ENCODE data around the gene CCL25. TPM values are rescaled to one million over a fixed set of nuclear protein-coding genes. Genes with fewer than 3 reads are reported as not detected.

The CCL25 gene
- total and polyA plus RNA-seq, 4 donors: 25.2 TPM; not detected in 3

GRCh38 chr19:8109890-8110662 is 57.5 kb downstream of the CCL25 start:
- H3K4me3 ChIP-seq (ENCODE audit: low read length in 2 of 2): no peak overlapping the region
- no peaks in the 10 kb centered on the region for H3K9me3 ChIP-seq (ENCODE audit: control insufficient read depth, low read length)
- no peaks in the 10 kb centered on the region for H3K4me1 ChIP-seq (ENCODE audit: control insufficient read depth in 1 of 2, insufficient read depth in 2 of 2, low read length in 2 of 2)
- no peaks in the 10 kb centered on the region for H3K36me3 ChIP-seq (ENCODE audit: control insufficient read depth in 1 of 2, insufficient read depth in 2 of 2, low read length in 1 of 2)
- WGBS, 2 donors: 78 to 95% methylated on average over 7 of the region's 7 CpGs
- H3K27me3 ChIP-seq (ENCODE audit: control insufficient read depth in 1 of 2, insufficient read depth in 2 of 2, low read length in 1 of 2): no peaks in the 10 kb centered on the region
- intact Hi-C loops (cut with DNase I): no loop called here
- H3K27ac ChIP-seq (ENCODE audit: low read depth in 1 of 2, low read length in 2 of 2): no peak overlapping the region
- peak in 1 of 2 donors; percentile 23 for DNase-seq
- no peak for ATAC-seq (ENCODE audit: low FRiP score)

- WGBS, 2 donors: 90 to 95% methylated on average over 16 of the region's 16 CpGs
- Histone ChIP-seq H3K4me3 (ENCODE audit: low read length in 2 of 2) (no peak overlapping the region), H3K27ac (ENCODE audit: low read depth in 1 of 2, low read length in 2 of 2) (no peak overlapping the region), H3K27me3 (ENCODE audit: control insufficient read depth in 1 of 2, insufficient read depth in 2 of 2, low read length in 1 of 2) (no peaks in the 10 kb centered on the region), H3K36me3 (ENCODE audit: control insufficient read depth in 1 of 2, insufficient read depth in 2 of 2, low read length in 1 of 2) (no peaks in the 10 kb centered on the region), H3K4me1 (ENCODE audit: control insufficient read depth in 1 of 2, insufficient read depth in 2 of 2, low read length in 2 of 2) (no peaks in the 10 kb centered on the region), H3K9me3 (ENCODE audit: control insufficient read depth, low read length) (no peaks in the 10 kb centered on the region)
- DNase-seq (peak in 1 of 2 donors; percentile 61), ATAC-seq (ENCODE audit: low FRiP score) (no peak)
- intact Hi-C loops (cut with DNase I): no loop called here
These were observed 58.4 kb downstream of the CCL25 start for GRCh38 chr19:8110931-8111330.

DNA sequence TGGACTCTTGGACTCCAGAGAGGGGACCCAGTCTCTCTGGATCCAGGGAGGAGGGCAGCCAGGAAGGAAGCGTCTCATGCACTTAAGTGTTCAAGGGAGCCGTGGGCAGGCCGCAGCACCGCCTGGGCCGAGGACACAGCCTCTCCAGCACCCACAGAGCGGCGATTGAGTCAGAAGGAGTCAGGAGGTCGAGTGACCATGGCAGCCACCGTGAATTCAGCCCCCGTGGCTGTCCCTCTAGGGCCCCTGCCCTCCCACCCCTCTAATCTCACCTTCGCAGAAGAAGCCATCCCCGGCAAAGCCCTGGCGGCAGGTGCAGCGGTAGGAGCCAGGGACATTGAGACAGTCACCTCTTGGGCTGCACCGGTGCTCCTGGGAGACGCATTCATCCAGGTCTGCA is 58.8 kb downstream of the CCL25 start:
- 90 to 93% methylated on average over 16 of the region's 16 CpGs for WGBS, 2 donors
- Histone ChIP-seq H3K27ac (ENCODE audit: low read depth in 1 of 2, low read length in 2 of 2) (no peak overlapping the region), H3K36me3 (ENCODE audit: control insufficient read depth in 1 of 2, insufficient read depth in 2 of 2, low read length in 1 of 2) (no peaks in the 10 kb centered on the region), H3K9me3 (ENCODE audit: control insufficient read depth, low read length) (no peaks in the 10 kb centered on the region), H3K27me3 (ENCODE audit: control insufficient read depth in 1 of 2, insufficient read depth in 2 of 2, low read length in 1 of 2) (no peaks in the 10 kb centered on the region), H3K4me3 (ENCODE audit: low read length in 2 of 2) (no peak overlapping the region), H3K4me1 (ENCODE audit: control insufficient read depth in 1 of 2, insufficient read depth in 2 of 2, low read length in 2 of 2) (no peaks in the 10 kb centered on the region)
- ATAC-seq (ENCODE audit: low FRiP score) (no peak), DNase-seq (peak in 1 of 2 donors; percentile 51)
- intact Hi-C loops (cut with DNase I): no loop called here

Other genes with a start within 250 kb of the CCL25 start
- 10 to 100 TPM; 13.0 to 13.4 TPM for gene EVI5L, start 222.5 kb upstream of the CCL25 start, total RNA-seq
- gene EVI5L, start 222.5 kb upstream of the CCL25 start, polyA plus RNA-seq: 10 to 100 TPM in 1 of 2 donors, 1 to 10 TPM in 1; 4.3 to 11.9 TPM
- gene PRR36, start 178.4 kb upstream of the CCL25 start, total RNA-seq: under 1 TPM in 1 of 2 donors, not detected in 1; 0.09 TPM
- under 1 TPM in 1 of 2 donors, not detected in 1; 0.13 TPM for gene PRR36, start 178.4 kb upstream of the CCL25 start, polyA plus RNA-seq
- gene LRRC8E, start 164.2 kb upstream of the CCL25 start, total RNA-seq: under 1 TPM in 1 of 2 donors, not detected in 1; 0.60 TPM
- gene LRRC8E, start 164.2 kb upstream of the CCL25 start, polyA plus RNA-seq: not detected
- 10 to 100 TPM; 26.6 to 34.3 TPM for gene MAP2K7, start 148.9 kb upstream of the CCL25 start, total RNA-seq
- gene MAP2K7, start 148.9 kb upstream of the CCL25 start, polyA plus RNA-seq: 10 to 100 TPM; 14.7 to 23.3 TPM
- gene TGFBR3L, start 137.9 kb upstream of the CCL25 start, total RNA-seq: under 1 TPM in 1 of 2 donors, not detected in 1; 0.84 TPM
- 1 to 10 TPM in 1 of 2 donors, not detected in 1; 1.5 TPM for gene TGFBR3L, start 137.9 kb upstream of the CCL25 start, polyA plus RNA-seq
- gene SNAPC2, start 132.4 kb upstream of the CCL25 start, total RNA-seq: 10 to 100 TPM; 20.0 to 26.6 TPM
- gene SNAPC2, start 132.4 kb upstream of the CCL25 start, polyA plus RNA-seq: 10 to 100 TPM; 12.0 to 22.6 TPM
- 1 to 10 TPM; 1.9 to 2.5 TPM for gene CTXN1, start 126.6 kb upstream of the CCL25 start, total RNA-seq
- gene CTXN1, start 126.6 kb upstream of the CCL25 start, polyA plus RNA-seq: under 1 TPM in 1 of 2 donors, not detected in 1; 0.51 TPM
- gene TIMM44, start 109.1 kb upstream of the CCL25 start, total RNA-seq: 10 to 100 TPM; 44.5 to 53.5 TPM
- gene TIMM44, start 109.1 kb upstream of the CCL25 start, polyA plus RNA-seq: 100 to 1,000 TPM in 1 of 2 donors, 10 to 100 TPM in 1; 26.4 to 126 TPM
- gene ELAVL1, start 47.1 kb upstream of the CCL25 start, total RNA-seq: 10 to 100 TPM; 48.5 to 48.9 TPM
- 10 to 100 TPM in 1 of 2 donors, 1 to 10 TPM in 1; 8.1 to 24.2 TPM for gene ELAVL1, start 47.1 kb upstream of the CCL25 start, polyA plus RNA-seq
- gene FBN3, start 96.8 kb downstream of the CCL25 start, total RNA-seq: not detected
- not detected for gene FBN3, start 96.8 kb downstream of the CCL25 start, polyA plus RNA-seq
- gene CERS4, start 156.6 kb downstream of the CCL25 start, total RNA-seq: 10 to 100 TPM; 23.6 to 33.7 TPM
- gene CERS4, start 156.6 kb downstream of the CCL25 start, polyA plus RNA-seq: 10 to 100 TPM; 14.4 to 25.2 TPM

All from aorta (tissue), 5 donors.